ENCODE results near the gene PCYT1B.

DNA sequence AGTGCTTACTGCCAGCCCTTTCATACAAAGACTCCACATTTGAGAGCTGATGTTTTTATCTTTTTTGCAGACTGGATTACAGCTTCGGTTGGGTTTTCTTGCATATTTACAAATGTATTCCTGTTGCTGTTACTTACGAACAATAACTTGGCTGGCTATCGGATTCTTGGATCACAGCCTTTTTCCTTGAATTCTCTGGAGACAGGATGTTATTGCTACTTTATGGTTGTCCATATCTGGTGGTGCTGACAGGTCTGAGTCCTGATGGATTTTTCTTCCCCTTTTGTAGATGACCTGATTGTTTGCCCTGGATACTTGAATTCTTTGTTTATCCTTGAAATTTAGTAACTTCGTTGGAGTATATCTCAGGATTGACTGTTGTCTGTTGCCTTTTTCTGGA lies 104.4 kb downstream of the PCYT1B start:
- TF ChIP-seq, protein P1, sequence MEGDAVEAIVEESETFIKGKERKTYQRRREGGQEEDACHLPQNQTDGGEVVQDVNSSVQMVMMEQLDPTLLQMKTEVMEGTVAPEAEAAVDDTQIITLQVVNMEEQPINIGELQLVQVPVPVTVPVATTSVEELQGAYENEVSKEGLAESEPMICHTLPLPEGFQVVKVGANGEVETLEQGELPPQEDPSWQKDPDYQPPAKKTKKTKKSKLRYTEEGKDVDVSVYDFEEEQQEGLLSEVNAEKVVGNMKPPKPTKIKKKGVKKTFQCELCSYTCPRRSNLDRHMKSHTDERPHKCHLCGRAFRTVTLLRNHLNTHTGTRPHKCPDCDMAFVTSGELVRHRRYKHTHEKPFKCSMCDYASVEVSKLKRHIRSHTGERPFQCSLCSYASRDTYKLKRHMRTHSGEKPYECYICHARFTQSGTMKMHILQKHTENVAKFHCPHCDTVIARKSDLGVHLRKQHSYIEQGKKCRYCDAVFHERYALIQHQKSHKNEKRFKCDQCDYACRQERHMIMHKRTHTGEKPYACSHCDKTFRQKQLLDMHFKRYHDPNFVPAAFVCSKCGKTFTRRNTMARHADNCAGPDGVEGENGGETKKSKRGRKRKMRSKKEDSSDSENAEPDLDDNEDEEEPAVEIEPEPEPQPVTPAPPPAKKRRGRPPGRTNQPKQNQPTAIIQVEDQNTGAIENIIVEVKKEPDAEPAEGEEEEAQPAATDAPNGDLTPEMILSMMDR (IDR thresholded peaks at IDR 0.05; ENCODE audit: low read depth, low read length): no peak
- TF ChIP-seq POLR2A (IDR thresholded peaks at IDR 0.05; ENCODE audit: extremely low read depth, insufficient read length): no peak
- TF ChIP-seq, protein P2, sequence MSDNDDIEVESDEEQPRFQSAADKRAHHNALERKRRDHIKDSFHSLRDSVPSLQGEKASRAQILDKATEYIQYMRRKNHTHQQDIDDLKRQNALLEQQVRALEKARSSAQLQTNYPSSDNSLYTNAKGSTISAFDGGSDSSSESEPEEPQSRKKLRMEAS (IDR thresholded peaks at IDR 0.05; ENCODE audit: low read depth, low read length): no peak

All from NB4 (cell line).